Lower leg skin (tissue), 3 donors: ENCODE results near the gene TIMM23.
"Not testable (repeated sequence)": the region's sequence is repeated elsewhere in the genome, so short reads cannot be mapped to it uniquely, and the experiment has no call there.

Experiments used
- POLR2A ChIP-seq, 2 donors: fragments of 450-650 bp; IDR thresholded peaks; one replicate each; pipeline ENCODE4 v1.6.1; 2016 to 2017; ENCODE audit warnings: antibody characterized with exemption in 2 of 2, mild to moderate bottlenecking in 1 of 2, moderate library complexity in 1 of 2
- TF ChIP-seq, protein P1 (sequence below), 3 donors: fragments of 450-650 bp; IDR thresholded peaks; one replicate each; pipeline ENCODE4 v1.5.1; 2016; ENCODE audit warnings: antibody characterized with exemption in 3 of 3, mild to moderate bottlenecking in 3 of 3, moderate library complexity in 2 of 3

DNA sequence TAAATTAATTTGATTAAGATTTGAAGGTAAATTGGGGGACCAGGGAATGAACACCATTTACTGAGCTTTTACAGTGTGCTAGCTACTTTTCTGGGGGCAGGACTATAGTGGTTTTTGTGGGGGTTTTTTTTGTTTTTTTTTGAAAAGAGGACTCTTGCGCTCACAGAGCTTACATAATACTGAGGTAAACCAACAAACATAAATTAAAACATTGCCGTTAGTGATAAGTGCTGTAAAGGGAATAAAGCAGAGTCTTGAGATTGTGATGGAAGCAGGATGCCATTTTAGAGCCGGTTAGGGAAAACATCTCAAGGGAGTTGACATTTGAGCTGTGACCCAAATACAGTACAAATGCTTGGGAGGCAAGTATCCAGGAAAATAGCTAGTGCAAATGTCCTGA is 1.8 kb downstream of the TIMM23 start:
- TF ChIP-seq, protein P1, sequence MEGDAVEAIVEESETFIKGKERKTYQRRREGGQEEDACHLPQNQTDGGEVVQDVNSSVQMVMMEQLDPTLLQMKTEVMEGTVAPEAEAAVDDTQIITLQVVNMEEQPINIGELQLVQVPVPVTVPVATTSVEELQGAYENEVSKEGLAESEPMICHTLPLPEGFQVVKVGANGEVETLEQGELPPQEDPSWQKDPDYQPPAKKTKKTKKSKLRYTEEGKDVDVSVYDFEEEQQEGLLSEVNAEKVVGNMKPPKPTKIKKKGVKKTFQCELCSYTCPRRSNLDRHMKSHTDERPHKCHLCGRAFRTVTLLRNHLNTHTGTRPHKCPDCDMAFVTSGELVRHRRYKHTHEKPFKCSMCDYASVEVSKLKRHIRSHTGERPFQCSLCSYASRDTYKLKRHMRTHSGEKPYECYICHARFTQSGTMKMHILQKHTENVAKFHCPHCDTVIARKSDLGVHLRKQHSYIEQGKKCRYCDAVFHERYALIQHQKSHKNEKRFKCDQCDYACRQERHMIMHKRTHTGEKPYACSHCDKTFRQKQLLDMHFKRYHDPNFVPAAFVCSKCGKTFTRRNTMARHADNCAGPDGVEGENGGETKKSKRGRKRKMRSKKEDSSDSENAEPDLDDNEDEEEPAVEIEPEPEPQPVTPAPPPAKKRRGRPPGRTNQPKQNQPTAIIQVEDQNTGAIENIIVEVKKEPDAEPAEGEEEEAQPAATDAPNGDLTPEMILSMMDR (IDR thresholded peaks at IDR 0.05), result not testable (repeated sequence)
- not testable (repeated sequence) for TF ChIP-seq POLR2A (IDR thresholded peaks at IDR 0.05)
